ENCODE results near the gene CREB1. TPM values are rescaled to one million over a fixed set of nuclear protein-coding genes. Genes with fewer than 3 reads are reported as not detected.

CREB1 gene
- total and polyA plus RNA-seq, 9 of the 15 experiments (the other 6 are each of a cell fraction or from before 2014, with no cell fraction given), result 8.9 to 51.3 (median 19.5) TPM

DNA sequence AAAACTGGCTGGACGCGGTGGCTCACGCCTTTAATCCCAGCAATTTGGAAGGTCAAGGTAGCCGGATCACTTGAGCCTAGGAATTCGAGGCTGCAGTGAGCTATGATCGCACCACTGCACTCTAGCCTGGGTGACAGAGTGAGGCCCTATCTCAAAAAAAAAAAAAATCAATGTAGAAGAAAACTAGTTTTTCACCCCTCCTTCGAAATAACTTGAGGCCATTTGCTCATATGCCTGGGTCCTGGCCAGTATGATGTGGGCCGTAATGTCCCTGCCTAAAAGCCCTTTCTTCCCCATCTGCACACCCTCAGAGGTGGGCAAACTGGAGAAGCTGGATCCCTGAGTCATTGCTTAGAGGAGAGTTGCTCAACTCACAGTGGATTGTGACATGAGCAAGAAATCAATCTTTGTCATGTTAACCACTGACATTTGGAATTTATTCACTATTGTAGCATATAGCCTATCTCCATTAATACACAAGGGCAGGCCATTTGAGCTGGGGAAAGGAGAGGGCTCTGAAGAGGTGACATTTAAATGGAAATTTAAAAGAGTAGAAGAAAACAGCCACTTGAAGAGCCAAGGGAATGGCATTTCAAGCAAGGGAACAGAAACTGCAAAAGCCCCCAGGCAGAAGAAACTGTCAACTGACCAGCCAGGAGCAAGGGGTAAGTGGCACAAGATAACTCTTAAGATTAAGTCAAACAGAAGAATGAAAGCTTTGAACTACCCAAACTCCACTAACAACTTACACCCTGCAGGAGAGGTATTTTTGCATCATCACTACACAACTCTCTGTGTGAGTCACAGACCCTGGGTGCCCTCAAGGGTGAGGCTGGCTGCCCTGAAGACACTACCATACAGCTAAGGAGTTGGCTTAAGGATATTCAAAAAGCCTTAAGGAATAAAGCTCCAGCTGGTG is 103.1 kb downstream of the CREB1 start (continued):
- TF ChIP-seq, protein P1, sequence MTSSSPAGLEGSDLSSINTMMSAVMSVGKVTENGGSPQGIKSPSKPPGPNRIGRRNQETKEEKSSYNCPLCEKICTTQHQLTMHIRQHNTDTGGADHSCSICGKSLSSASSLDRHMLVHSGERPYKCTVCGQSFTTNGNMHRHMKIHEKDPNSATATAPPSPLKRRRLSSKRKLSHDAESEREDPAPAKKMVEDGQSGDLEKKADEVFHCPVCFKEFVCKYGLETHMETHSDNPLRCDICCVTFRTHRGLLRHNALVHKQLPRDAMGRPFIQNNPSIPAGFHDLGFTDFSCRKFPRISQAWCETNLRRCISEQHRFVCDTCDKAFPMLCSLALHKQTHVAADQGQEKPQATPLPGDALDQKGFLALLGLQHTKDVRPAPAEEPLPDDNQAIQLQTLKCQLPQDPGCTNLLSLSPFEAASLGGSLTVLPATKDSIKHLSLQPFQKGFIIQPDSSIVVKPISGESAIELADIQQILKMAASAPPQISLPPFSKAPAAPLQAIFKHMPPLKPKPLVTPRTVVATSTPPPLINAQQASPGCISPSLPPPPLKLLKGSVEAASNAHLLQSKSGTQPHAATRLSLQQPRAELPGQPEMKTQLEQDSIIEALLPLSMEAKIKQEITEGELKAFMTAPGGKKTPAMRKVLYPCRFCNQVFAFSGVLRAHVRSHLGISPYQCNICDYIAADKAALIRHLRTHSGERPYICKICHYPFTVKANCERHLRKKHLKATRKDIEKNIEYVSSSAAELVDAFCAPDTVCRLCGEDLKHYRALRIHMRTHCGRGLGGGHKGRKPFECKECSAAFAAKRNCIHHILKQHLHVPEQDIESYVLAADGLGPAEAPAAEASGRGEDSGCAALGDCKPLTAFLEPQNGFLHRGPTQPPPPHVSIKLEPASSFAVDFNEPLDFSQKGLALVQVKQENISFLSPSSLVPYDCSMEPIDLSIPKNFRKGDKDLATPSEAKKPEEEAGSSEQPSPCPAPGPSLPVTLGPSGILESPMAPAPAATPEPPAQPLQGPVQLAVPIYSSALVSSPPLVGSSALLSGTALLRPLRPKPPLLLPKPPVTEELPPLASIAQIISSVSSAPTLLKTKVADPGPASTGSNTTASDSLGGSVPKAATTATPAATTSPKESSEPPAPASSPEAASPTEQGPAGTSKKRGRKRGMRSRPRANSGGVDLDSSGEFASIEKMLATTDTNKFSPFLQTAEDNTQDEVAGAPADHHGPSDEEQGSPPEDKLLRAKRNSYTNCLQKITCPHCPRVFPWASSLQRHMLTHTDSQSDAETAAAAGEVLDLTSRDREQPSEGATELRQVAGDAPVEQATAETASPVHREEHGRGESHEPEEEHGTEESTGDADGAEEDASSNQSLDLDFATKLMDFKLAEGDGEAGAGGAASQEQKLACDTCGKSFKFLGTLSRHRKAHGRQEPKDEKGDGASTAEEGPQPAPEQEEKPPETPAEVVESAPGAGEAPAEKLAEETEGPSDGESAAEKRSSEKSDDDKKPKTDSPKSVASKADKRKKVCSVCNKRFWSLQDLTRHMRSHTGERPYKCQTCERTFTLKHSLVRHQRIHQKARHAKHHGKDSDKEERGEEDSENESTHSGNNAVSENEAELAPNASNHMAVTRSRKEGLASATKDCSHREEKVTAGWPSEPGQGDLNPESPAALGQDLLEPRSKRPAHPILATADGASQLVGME (CRISPR knock-in tag; IDR thresholded peaks at IDR 0.05), result no peak
- no peak for TF ChIP-seq POLR3A (IDR thresholded peaks at IDR 0.05; ENCODE audit: borderline replicate concordance, extremely low read depth, insufficient read depth, insufficient read length)
- TF ChIP-seq BRCA1 (IDR thresholded peaks at IDR 0.05), result no peak
- TF ChIP-seq BRCA1 (CRISPR knock-in tag; IDR thresholded peaks at IDR 0.05), result no peak
- TF ChIP-seq DNMT1 (IDR thresholded peaks at IDR 0.05), result no peak
- TF ChIP-seq ZNF184 (CRISPR knock-in tag; IDR thresholded peaks at IDR 0.05), result no peak
- no peak for TF ChIP-seq KAT8 (IDR thresholded peaks at IDR 0.05; ENCODE audit: low read depth)
- peak; percentile 74 for TF ChIP-seq SPI1 (IDR thresholded peaks at IDR 0.05; ENCODE audit: borderline replicate concordance, low read depth, low read length)
- no peak for TF ChIP-seq ZNF134 (CRISPR knock-in tag; conservative IDR thresholded peaks at IDR 0.05)
- no peak for TF ChIP-seq MTA2 (IDR thresholded peaks at IDR 0.05; ENCODE audit: low read depth)
- no peak for TF ChIP-seq BCOR (IDR thresholded peaks at IDR 0.05)
- no peak for TF ChIP-seq RAD51 (IDR thresholded peaks at IDR 0.05; ENCODE audit: borderline replicate concordance, low read depth)
- TF ChIP-seq, protein P2, sequence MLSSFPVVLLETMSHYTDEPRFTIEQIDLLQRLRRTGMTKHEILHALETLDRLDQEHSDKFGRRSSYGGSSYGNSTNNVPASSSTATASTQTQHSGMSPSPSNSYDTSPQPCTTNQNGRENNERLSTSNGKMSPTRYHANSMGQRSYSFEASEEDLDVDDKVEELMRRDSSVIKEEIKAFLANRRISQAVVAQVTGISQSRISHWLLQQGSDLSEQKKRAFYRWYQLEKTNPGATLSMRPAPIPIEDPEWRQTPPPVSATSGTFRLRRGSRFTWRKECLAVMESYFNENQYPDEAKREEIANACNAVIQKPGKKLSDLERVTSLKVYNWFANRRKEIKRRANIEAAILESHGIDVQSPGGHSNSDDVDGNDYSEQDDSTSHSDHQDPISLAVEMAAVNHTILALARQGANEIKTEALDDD (IDR thresholded peaks at IDR 0.05), result peak; percentile 82
- no peak for TF ChIP-seq ZNF121 (CRISPR knock-in tag; conservative IDR thresholded peaks at IDR 0.05)
- TF ChIP-seq SRSF9 (IDR thresholded peaks at IDR 0.05; ENCODE audit: borderline replicate concordance, low read depth, low read length), result no peak
- no peak for TF ChIP-seq MYC (IDR thresholded peaks at IDR 0.05; ENCODE audit: low read depth, low read length)
- no peak for TF ChIP-seq MYC (CRISPR knock-in tag; IDR thresholded peaks at IDR 0.05; ENCODE audit: borderline replicate concordance, low read depth)
- TF ChIP-seq PHB2 (IDR thresholded peaks at IDR 0.05; ENCODE audit: low read depth), result no peak
- no peak for TF ChIP-seq YY1 (IDR thresholded peaks at IDR 0.05; ENCODE audit: borderline replicate concordance in 1 of 3, control insufficient read depth in 1 of 3, extremely low read depth in 1 of 3, insufficient read depth in 3 of 3, insufficient read length in 1 of 3, insufficient replicate concordance in 2 of 3, low read depth in 1 of 3, low read length in 2 of 3)
- no peak for TF ChIP-seq NFRKB (IDR thresholded peaks at IDR 0.05; ENCODE audit: low read depth)
- TF ChIP-seq U2AF2 (optimal IDR thresholded peaks at IDR 0.05; ENCODE audit: low read depth, low read length), result no peak
- TF ChIP-seq ATF1 (CRISPR knock-in tag; IDR thresholded peaks at IDR 0.05), result no peak
- TF ChIP-seq ATF1 (tag; IDR thresholded peaks at IDR 0.05), result peak; percentile 35; the same call in 1 of the 2 replicates
- TF ChIP-seq PHF21A (IDR thresholded peaks at IDR 0.05; ENCODE audit: borderline replicate concordance, low read depth), result no peak

Measured in K562 (cell line).